Caco-2 (cell line): Measurements from ENCODE around the gene UGP2. TPM values are rescaled to one million over a fixed set of nuclear protein-coding genes. Genes with fewer than 3 reads are reported as not detected.

Experiments used
- BruUV-seq: library from RNA; stranded (reverse); fragments of 400-500 nt; replicated peaks from 2 replicates; lab custom pipeline; 2021; lab: Mats Ljungman, UMichigan
- CTCF ChIA-PET: fragments of 300-600 bp; sonication (Branson Sonifier 250); formaldehyde crosslinking; loops from one replicate; lab custom pipeline; 2022; ENCODE audit warnings: antibody characterized with exemption; lab: Charles Lee
- POLR2A ChIA-PET: fragments of 300-600 bp; sonication (Branson Sonifier 250); formaldehyde crosslinking; loops from one replicate; lab custom pipeline; 2022; ENCODE audit warnings: antibody characterized with exemption; lab: Charles Lee
- DNase-seq, 2 experiments: peaks; one replicate each; pipeline versions ENCODE4 v3.0.0 to v3.0.0-alpha.2; 2020 to 2022
- H3K27me3 ChIP-seq: replicated peaks from 2 replicates; pipeline ENCODE4 v1.6.0; 2011; ENCODE audit warnings: low read length; ENCODE audit not compliant: control insufficient read depth, insufficient read depth
- H3K36me3 ChIP-seq: 2 replicates; pipeline ENCODE4 v1.5.1; 2011; ENCODE audit warnings: low read length; ENCODE audit not compliant: control insufficient read depth, insufficient read depth
- H3K4me1 ChIP-seq: fragments of 250-450 bp; sonication (Bioruptor Pico); 2 replicates; pipeline ENCODE4 v1.5.1; 2020; ENCODE audit warnings: mild to moderate bottlenecking
- H3K4me3 ChIP-seq: 2 replicates; pipeline ENCODE4 v1.5.1; 2011; ENCODE audit warnings: low read depth, mild to moderate bottlenecking, control low read depth, low read length
- H3K9me3 ChIP-seq: fragments of 250-450 bp; sonication (Bioruptor Pico); 2 replicates; pipeline ENCODE4 v1.5.1; 2020; ENCODE audit warnings: mild to moderate bottlenecking, moderate library complexity
- H3K27ac Mint-ChIP-seq: one replicate; pipeline ENCODE4 v1.8.0; 2022; ENCODE audit warnings: mixed read lengths; ENCODE audit not compliant: unreplicated experiment
- H3K27me3 Mint-ChIP-seq: one replicate; pipeline ENCODE4 v1.8.0; 2022; ENCODE audit warnings: mixed read lengths; ENCODE audit not compliant: insufficient read depth, unreplicated experiment
- H3K36me3 Mint-ChIP-seq: one replicate; pipeline ENCODE4 v1.8.0; 2022; ENCODE audit warnings: mild to moderate bottlenecking, mixed read lengths; ENCODE audit not compliant: insufficient read depth, unreplicated experiment
- H3K4me1 Mint-ChIP-seq: one replicate; pipeline ENCODE4 v1.8.0; 2022; ENCODE audit warnings: low read depth, mixed read lengths; ENCODE audit not compliant: unreplicated experiment
- H3K4me3 Mint-ChIP-seq: one replicate; pipeline ENCODE4 v1.8.0; 2022; ENCODE audit warnings: mild to moderate bottlenecking, moderate library complexity, mixed read lengths; ENCODE audit not compliant: unreplicated experiment
- H3K9me3 Mint-ChIP-seq: one replicate; pipeline ENCODE4 v1.8.0; 2022; ENCODE audit warnings: mixed read lengths; ENCODE audit not compliant: unreplicated experiment
- intact Hi-C: fragments of 100-400 bp; cut with micrococcal nuclease; formaldehyde crosslinking; loops from one replicate; pipeline ENCODE4 v1.10.0; 2022; ENCODE audit not compliant: unreplicated experiment
- total RNA-seq: library from RNA; stranded (reverse); gene quantifications from 2 replicates; pipeline ENCODE4 v1.2.3, GENCODE V29; 2022
- TF ChIP-seq, protein P1 (sequence below), 2 experiments: fragments of 200-600 bp in 1 of 2; IDR thresholded peaks; 1 replicate in 1 of 2; 2 replicates in 1 of 2; pipeline versions ENCODE4 v1.5.1 to v1.8.0; 2011 to 2022; ENCODE audit warnings: antibody characterized with exemption in 1 of 2, control low read depth in 1 of 2, inconsistent platforms in 1 of 2, low read depth in 1 of 2, low read length in 1 of 2, mild to moderate bottlenecking in 1 of 2, moderate library complexity in 1 of 2; ENCODE audit not compliant: insufficient read depth in 1 of 2, severe bottlenecking in 1 of 2, unreplicated experiment in 1 of 2

UGP2 gene
- total RNA-seq, 1 experiment from 2014 or later = 307 TPM

DNA sequence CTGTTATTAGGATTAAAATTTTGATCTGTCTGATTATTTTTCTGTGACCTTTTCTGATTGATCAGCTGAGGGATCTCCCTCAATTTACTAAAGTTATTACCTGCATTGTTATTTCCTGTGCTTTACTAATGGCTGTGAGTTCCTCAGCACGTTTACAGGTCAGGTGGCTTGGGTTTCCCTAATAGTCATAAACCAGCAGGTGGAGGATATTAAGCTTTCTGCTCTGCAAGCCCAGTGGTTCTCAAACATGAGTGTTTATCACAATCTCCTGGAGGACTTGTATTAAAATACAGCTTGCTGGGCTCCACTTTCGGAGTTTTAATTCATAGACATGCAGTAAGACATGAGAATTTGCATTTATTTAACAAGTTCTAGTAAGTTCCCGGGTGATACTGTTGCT, 22.4 kb upstream of the UGP2 start:
- no TSS peak for BruUV-seq
- Mint-ChIP-seq H3K4me3 (no peak overlapping the region), H3K27me3 (no peaks in the 10 kb centered on the region), H3K36me3 (peaks cover 16% of the 10 kb centered on the region), H3K4me1 (no peaks in the 10 kb centered on the region), H3K27ac (no peak overlapping the region), H3K9me3 (peaks cover 7% of the 10 kb centered on the region)
- no peak for DNase-seq
- ChIA-PET CTCF (no interaction called here), POLR2A (interaction anchor here (0.5 to 1.7 kb wide), 4 partner anchors 9 to 85 kb away, joined by 3 to 9 read pairs (median 4); partner anchors contain the start of gene UGP2)
- Histone ChIP-seq H3K9me3 (no peaks in the 10 kb centered on the region), H3K4me3 (no peak overlapping the region), H3K4me1 (peaks cover 8% of the 10 kb centered on the region; the same call in 1 of the 2 replicates), H3K36me3 (no peaks in the 10 kb centered on the region), H3K27me3 (no peaks in the 10 kb centered on the region)
- intact Hi-C loops = no loop called here
- TF ChIP-seq, protein P1, sequence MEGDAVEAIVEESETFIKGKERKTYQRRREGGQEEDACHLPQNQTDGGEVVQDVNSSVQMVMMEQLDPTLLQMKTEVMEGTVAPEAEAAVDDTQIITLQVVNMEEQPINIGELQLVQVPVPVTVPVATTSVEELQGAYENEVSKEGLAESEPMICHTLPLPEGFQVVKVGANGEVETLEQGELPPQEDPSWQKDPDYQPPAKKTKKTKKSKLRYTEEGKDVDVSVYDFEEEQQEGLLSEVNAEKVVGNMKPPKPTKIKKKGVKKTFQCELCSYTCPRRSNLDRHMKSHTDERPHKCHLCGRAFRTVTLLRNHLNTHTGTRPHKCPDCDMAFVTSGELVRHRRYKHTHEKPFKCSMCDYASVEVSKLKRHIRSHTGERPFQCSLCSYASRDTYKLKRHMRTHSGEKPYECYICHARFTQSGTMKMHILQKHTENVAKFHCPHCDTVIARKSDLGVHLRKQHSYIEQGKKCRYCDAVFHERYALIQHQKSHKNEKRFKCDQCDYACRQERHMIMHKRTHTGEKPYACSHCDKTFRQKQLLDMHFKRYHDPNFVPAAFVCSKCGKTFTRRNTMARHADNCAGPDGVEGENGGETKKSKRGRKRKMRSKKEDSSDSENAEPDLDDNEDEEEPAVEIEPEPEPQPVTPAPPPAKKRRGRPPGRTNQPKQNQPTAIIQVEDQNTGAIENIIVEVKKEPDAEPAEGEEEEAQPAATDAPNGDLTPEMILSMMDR (IDR thresholded peaks at IDR 0.05; ENCODE audit: insufficient read depth in 1 of 2, low read depth in 1 of 2, low read length in 1 of 2, severe bottlenecking in 1 of 2, unreplicated experiment in 1 of 2) = no peak

DNA sequence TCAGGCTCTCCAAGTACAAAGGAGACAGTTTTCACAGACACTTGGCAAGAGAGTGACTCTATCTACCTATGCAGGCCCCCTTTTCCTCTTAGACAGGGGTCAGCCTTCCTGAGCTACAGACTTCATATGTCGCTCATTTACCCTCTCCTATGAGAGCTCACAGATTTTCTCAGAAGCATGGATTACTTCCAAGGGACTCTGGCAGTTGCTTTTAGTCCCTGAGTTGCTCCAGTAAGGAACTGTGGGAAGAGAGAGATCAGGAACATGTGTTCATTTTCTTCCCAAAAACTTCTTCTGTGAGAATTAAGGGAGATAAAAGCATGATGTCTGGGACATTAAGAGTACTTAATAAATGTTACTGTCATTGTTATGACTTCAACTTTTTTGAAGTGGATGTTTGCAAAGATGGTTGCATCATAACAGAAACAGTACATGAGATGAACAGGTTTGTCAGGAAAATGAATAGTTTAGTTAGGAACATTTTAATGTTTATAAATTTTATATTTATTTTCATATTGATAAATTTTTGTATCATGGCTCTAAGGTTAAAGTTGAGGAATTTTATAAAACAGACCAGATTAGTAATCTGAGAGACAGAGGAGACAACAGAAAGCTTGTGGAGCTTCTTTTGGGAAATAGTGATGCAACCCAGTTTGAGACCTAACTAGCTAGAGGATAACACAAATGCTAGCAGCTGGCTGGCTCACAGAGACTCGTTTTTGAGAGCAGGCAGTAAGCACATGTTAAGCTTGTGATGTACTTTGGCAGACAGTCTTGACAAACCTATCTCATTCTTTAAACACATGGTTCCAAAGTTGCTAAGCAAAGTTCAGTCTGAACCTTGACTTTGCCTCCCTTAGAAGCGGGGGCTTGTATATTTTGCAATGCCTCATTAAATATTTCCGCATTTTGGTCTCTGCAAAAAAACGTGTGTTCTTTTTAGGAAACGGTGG, 21.7 kb upstream of the UGP2 start:
- intact Hi-C loops = loop anchor here (2.0 kb wide), 1 partner anchor 29 kb away; no protein-coding TSS in a partner anchor
- ChIA-PET POLR2A (interaction anchor here (0.5 to 1.7 kb wide), 4 partner anchors 8 to 86 kb away, joined by 3 to 9 read pairs (median 4); partner anchors contain the start of gene UGP2), CTCF (no interaction called here)

DNA sequence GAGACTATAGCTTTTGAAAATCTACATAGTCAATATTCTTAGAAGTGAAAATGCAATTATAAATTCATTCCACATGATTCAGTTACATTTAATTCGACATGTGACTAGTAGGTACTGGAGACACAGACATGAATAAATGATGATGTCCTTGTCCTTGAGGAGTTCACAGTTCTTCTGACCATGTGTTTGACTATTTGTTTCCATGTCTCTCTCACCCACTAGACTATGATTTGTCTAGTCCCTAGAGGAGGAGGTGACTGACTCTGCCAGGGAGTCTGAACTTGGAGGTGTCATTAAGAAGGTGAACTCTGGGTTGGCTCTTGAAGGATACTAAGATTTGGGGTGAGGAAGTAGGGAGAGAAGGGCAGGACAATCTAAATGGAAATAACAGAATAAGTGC, 20.7 kb upstream of the UGP2 start:
- H3K27me3 ChIP-seq = no peaks in the 10 kb centered on the region
- TF ChIP-seq, protein P1 (IDR thresholded peaks at IDR 0.05; ENCODE audit: insufficient read depth in 1 of 2, low read depth in 1 of 2, low read length in 1 of 2, severe bottlenecking in 1 of 2, unreplicated experiment in 1 of 2) = no peak
- Mint-ChIP-seq H3K36me3 (peaks cover 25% of the 10 kb centered on the region), H3K9me3 (peaks cover 7% of the 10 kb centered on the region), H3K27ac (peak overlapping the region; percentile 5), H3K4me3 (no peak overlapping the region), H3K27me3 (no peaks in the 10 kb centered on the region), H3K4me1 (peaks cover 9% of the 10 kb centered on the region)
- DNase-seq = no peak
- peaks cover 17% of the 10 kb centered on the region for H3K4me1 ChIP-seq
- BruUV-seq = no TSS peak
- H3K36me3 ChIP-seq = no peaks in the 10 kb centered on the region
- intact Hi-C loops = loop anchor here (2.0 kb wide), 1 partner anchor 30 kb away; no protein-coding TSS in a partner anchor
- POLR2A ChIA-PET = no interaction called here
- H3K9me3 ChIP-seq = no peaks in the 10 kb centered on the region
- H3K4me3 ChIP-seq = no peak overlapping the region
- CTCF ChIA-PET = no interaction called here

More for the DNA sequence above, 21.7 kb upstream of the UGP2 start:
- H3K4me1 Mint-ChIP-seq = peaks cover under 1% of the 10 kb centered on the region
- H3K4me3 Mint-ChIP-seq = no peak overlapping the region
- H3K36me3 Mint-ChIP-seq = peaks cover 18% of the 10 kb centered on the region
- Histone ChIP-seq H3K4me1 (peaks cover 8% of the 10 kb centered on the region; the same call in 1 of the 2 replicates), H3K27me3 (no peaks in the 10 kb centered on the region), H3K4me3 (no peak overlapping the region), H3K36me3 (no peaks in the 10 kb centered on the region), H3K9me3 (no peaks in the 10 kb centered on the region)
- BruUV-seq = no TSS peak
- no peaks in the 10 kb centered on the region for H3K27me3 Mint-ChIP-seq
- peak in 1 of 2 experiments; percentile 18 for DNase-seq
- H3K27ac Mint-ChIP-seq = no peak overlapping the region
- peaks cover 7% of the 10 kb centered on the region for H3K9me3 Mint-ChIP-seq
- TF ChIP-seq, protein P1 (IDR thresholded peaks at IDR 0.05; ENCODE audit: insufficient read depth in 1 of 2, low read depth in 1 of 2, low read length in 1 of 2, severe bottlenecking in 1 of 2, unreplicated experiment in 1 of 2) = no peak
